Sigmoid colon (tissue), 7 donors: Measurements from ENCODE around the gene CWC27. TPM values are rescaled to one million over a fixed set of nuclear protein-coding genes. Genes with fewer than 3 reads are reported as not detected.
"Not testable (repeated sequence)": the region's sequence is repeated elsewhere in the genome, so short reads cannot be mapped to it uniquely, and the experiment has no call there.

Experiments
- DNase-seq: peaks from one replicate; pipeline ENCODE4 v3.0.0-alpha.2; 2019
- H3K27ac ChIP-seq, 4 donors: fragments of 200-600 bp; sonication (generic); one replicate each; pipeline ENCODE4 v1.5.1; 2016 to 2019; ENCODE audit warnings: mild to moderate bottlenecking in 1 of 4
- H3K27me3 ChIP-seq, 3 donors: fragments of 200-600 bp; sonication (generic); one replicate each; pipeline ENCODE4 v1.5.1; 2019; ENCODE audit warnings: mild to moderate bottlenecking in 1 of 3
- H3K36me3 ChIP-seq, 4 donors: fragments of 200-600 bp; sonication (generic); one replicate each; pipeline ENCODE4 v1.5.1; 2016 to 2019
- H3K4me1 ChIP-seq, 4 donors: fragments of 200-600 bp; sonication (generic); one replicate each; pipeline ENCODE4 v1.5.1; 2017 to 2019
- H3K4me3 ChIP-seq, 4 donors: fragments of 200-600 bp; sonication (generic); one replicate each; pipeline ENCODE4 v1.5.1; 2017 to 2019; ENCODE audit warnings: mild to moderate bottlenecking in 2 of 4, moderate library complexity in 1 of 4
- H3K9me3 ChIP-seq, 4 donors: fragments of 200-600 bp in 3 of 4; sonication (generic) in 3 of 4; one replicate each; pipeline versions ENCODE4 v1.5.1 to v1.6.1; 2013 to 2019
- CTCF ChIP-seq, 4 experiments: fragments of 450-650 bp in 3 of 4; fragments of 200-600 bp in 1 of 4; IDR thresholded peaks; one replicate each; pipeline ENCODE4 v1.5.1; 2016 to 2019; ENCODE audit warnings: antibody characterized with exemption in 4 of 4, mild to moderate bottlenecking in 3 of 4, moderate library complexity in 2 of 4
- EP300 ChIP-seq, 4 donors: sonication (generic); formaldehyde crosslinking; IDR thresholded peaks; one replicate each; pipeline ENCODE4 v1.6.1; 2017; ENCODE audit warnings: antibody characterized with exemption in 4 of 4
- POLR2A ChIP-seq, 2 donors: fragments of 450-650 bp; IDR thresholded peaks; one replicate each; pipeline ENCODE4 v1.6.1; 2016; ENCODE audit warnings: antibody characterized with exemption in 2 of 2, mild to moderate bottlenecking in 2 of 2, moderate library complexity in 2 of 2
- POLR2AphosphoS5 ChIP-seq, 4 donors: sonication (generic); formaldehyde crosslinking; IDR thresholded peaks; one replicate each; pipeline ENCODE4 v1.6.1; 2017; ENCODE audit warnings: antibody characterized with exemption in 4 of 4
- WGBS, 2 donors: extraction: QIAGEN DNeasy Blood & Tissue Kit; methylation state at CpG; one replicate each; pipeline ENCODE4 v1.1.7; 2013; 5-methylcytosine and 5-hydroxymethylcytosine counted together
- intact Hi-C: fragments of 100-400 bp; cut with DNase I; formaldehyde crosslinking; loops from one replicate; pipeline ENCODE4 v1.15.1; 2023
- polyA plus RNA-seq, 3 donors: library from polyadenylated mRNA; stranded (reverse); fragments of 200-250 nt; gene quantifications; one replicate each; pipeline ENCODE4 v1.2.3, GENCODE V29; 2013
- total RNA-seq, 4 donors: library from RNA; depleted of rRNA; stranded (reverse); fragments of >200 nt; gene quantifications; one replicate each; pipeline ENCODE4 v1.1.0, GENCODE V29; 2016
- donor health status: healthy with polysubstance abuse.
- donor health status: Bipolar disorder and iron deficiency.
- donor health status: healthy.

CWC27 gene
- total and polyA plus RNA-seq, 7 donors = 11.3 to 27.7 (median 18.9) TPM

DNA sequence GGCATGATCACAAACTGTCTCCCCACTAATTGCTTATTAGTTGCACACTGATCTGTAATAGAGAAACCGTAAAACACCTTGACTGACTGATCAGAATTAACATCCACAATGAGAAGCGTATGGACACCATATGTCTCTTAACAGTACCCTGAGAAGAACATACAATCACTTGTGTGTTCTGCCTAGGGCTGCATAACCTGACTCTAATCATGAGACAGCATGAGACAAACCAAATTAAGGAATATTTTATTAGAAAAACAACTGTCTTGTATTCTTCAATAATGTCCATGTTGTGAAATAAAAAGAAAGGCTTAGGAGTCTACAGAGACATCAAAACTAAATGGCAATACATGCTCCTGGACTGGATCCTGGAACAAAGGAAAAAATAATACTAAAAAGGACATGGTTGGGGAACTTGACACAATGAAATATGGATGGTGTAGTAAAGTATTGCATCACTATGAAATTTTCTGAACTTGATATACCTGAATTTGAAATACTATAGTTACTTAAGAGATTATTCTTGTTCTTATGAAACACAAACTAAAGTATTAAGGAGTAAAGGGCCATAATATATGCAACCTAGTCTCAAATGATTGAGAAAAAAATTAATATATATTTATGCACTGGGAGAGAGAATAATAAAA lies 162.1 kb downstream of the CWC27 start:
- no peak for DNase-seq
- H3K9me3 ChIP-seq = no peaks in the 10 kb centered on the region
- no peak overlapping the region for H3K4me3 ChIP-seq
- 98 to 99% methylated on average over 2 of the region's 2 CpGs for WGBS, 2 donors
- TF ChIP-seq CTCF (IDR thresholded peaks at IDR 0.05) (no peak), POLR2AphosphoS5 (IDR thresholded peaks at IDR 0.05) (no peak), POLR2A (IDR thresholded peaks at IDR 0.05) (no peak), EP300 (IDR thresholded peaks at IDR 0.05) (no peak)
- intact Hi-C loops = no loop called here
- H3K27me3 ChIP-seq = no peaks in the 10 kb centered on the region
- no peak overlapping the region for H3K27ac ChIP-seq
- no peaks in the 10 kb centered on the region for H3K4me1 ChIP-seq
- H3K36me3 ChIP-seq = peaks cover 0 to 8% (median 0%) of the 10 kb centered on the region in 4 donors

DNA sequence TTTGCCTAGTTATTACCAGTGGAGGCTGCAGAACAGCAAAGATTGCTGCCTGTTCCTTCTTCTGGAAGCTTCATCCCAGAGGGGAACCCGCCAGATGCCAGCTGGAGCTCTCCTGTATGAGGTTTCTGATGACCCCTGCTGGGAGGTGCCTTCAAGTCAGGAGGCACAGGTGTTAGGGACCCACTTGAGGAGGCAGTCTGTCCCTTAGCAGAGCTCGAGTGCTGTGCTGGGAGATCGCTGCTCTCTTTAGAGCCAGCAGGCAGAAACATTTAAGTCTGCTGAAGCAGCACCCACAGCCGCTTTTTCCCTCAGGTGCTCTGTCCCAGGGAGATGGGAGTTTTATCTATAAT lies 170.7 kb downstream of the CWC27 start:
- H3K9me3 ChIP-seq, H3K27me3 ChIP-seq, H3K4me3 ChIP-seq, intact Hi-C loops, DNase-seq, H3K36me3 ChIP-seq: not testable (repeated sequence)
- peak overlapping the region in 2 of 4 donors; percentile 15 to 33 for H3K27ac ChIP-seq
- WGBS, 2 donors = 75 to 86% methylated on average over 4 of the region's 4 CpGs
- H3K4me1 ChIP-seq = peaks cover 0 to 13% (median 9%) of the 10 kb centered on the region in 4 donors

DNA sequence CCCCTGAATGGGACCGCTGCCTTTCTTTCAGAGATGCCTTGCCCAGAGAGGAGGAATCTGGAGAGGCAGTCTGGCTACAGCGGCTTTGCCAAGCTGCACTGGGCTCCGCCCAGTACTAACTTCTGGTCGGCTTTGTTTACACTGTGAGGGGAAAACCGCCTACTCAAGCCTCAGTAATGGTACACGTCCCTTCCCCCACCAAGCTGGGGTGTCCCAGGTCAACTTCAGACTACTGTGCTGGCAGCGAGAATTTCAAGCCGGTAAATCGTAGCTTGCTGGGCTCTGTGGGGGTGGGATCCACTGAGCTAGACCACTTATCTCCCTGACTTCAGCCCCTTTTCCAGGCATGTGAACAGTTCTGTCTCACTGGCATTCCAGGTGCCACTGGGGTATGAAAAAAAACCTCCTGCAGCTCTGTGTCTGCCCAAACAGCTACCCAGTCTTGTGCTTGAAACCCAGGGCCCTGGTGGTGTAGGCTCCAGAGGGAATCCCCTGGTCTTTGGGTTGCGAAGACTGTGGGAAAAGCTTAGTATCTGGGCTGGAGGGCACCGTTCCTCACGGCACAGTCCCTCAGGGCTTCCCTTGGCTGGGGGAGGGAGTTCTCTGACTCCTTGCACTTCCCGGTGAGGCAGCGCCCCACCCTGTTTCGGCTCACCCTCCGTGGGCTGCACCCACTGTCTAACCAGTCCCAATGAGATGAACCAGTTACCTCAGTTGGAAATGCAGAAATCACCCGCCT lies 171.2 kb downstream of the CWC27 start:
- Histone ChIP-seq H3K4me1 (peaks cover 0 to 13% (median 9%) of the 10 kb centered on the region in 4 donors), H3K27ac (peak overlapping the region in 2 of 4 donors; percentile 15 to 33), H3K36me3 (no peaks in the 10 kb centered on the region), H3K27me3 (no peaks in the 10 kb centered on the region), H3K9me3 (peaks cover 0 to 4% (median 0%) of the 10 kb centered on the region in 4 donors), H3K4me3 (no peak overlapping the region)
- WGBS, 2 donors = 58 to 70% methylated on average over 17 of the region's 17 CpGs
- peak; percentile 63 for DNase-seq
- intact Hi-C loops = no loop called here
- TF ChIP-seq POLR2A (IDR thresholded peaks at IDR 0.05) (no peak), EP300 (IDR thresholded peaks at IDR 0.05) (no peak), POLR2AphosphoS5 (IDR thresholded peaks at IDR 0.05) (no peak), CTCF (IDR thresholded peaks at IDR 0.05) (no peak)

- no peak for TF ChIP-seq POLR2AphosphoS5 (IDR thresholded peaks at IDR 0.05)
- no peak for TF ChIP-seq POLR2A (IDR thresholded peaks at IDR 0.05)
- no peak for TF ChIP-seq CTCF (IDR thresholded peaks at IDR 0.05)
- intact Hi-C loops = no loop called here
- 37 to 69% methylated on average over 4 of the region's 4 CpGs for WGBS, 2 donors
Observed at GRCh38 chr5:64942460-64942859, 173.7 kb downstream of the CWC27 start.

GRCh38 chr5:64944868-64945267 lies 176.1 kb downstream of the CWC27 start:
- no peak overlapping the region for H3K4me3 ChIP-seq
- intact Hi-C loops = no loop called here
- no peaks in the 10 kb centered on the region for H3K9me3 ChIP-seq
- no peak overlapping the region for H3K27ac ChIP-seq
- H3K36me3 ChIP-seq = no peaks in the 10 kb centered on the region
- TF ChIP-seq POLR2AphosphoS5 (IDR thresholded peaks at IDR 0.05) (no peak), CTCF (IDR thresholded peaks at IDR 0.05) (no peak), POLR2A (IDR thresholded peaks at IDR 0.05) (no peak), EP300 (IDR thresholded peaks at IDR 0.05) (no peak)
- DNase-seq = no peak
- H3K4me1 ChIP-seq = peaks cover 0 to 18% (median 12%) of the 10 kb centered on the region in 4 donors
- H3K27me3 ChIP-seq = no peaks in the 10 kb centered on the region

More at GRCh38 chr5:64942460-64942859, 173.7 kb downstream of the CWC27 start:
- Histone ChIP-seq H3K27me3 (no peaks in the 10 kb centered on the region), H3K36me3 (no peaks in the 10 kb centered on the region), H3K27ac (no peak overlapping the region), H3K9me3 (no peaks in the 10 kb centered on the region), H3K4me3 (no peak overlapping the region), H3K4me1 (peaks cover 0 to 22% (median 17%) of the 10 kb centered on the region in 4 donors)
- DNase-seq = no peak
